Skeletal muscle tissue (tissue), 4 donors: ENCODE measurements around the gene RTN3. TPM values are rescaled to one million over a fixed set of nuclear protein-coding genes. Genes with fewer than 3 reads are reported as not detected.

ENCODE experiments used
- H3K27ac ChIP-seq: one replicate; pipeline ENCODE4 v1.7.0; 2013; ENCODE audit warnings: mild to moderate bottlenecking, low read depth, low read length, inconsistent platforms
- H3K27me3 ChIP-seq, 3 donors: one replicate each; pipeline ENCODE4 v1.7.0; 2013; ENCODE audit warnings: low read length in 3 of 3; ENCODE audit not compliant: control insufficient read depth in 3 of 3, insufficient read depth in 3 of 3
- H3K36me3 ChIP-seq, 3 donors: one replicate each; pipeline ENCODE4 v1.7.0; 2013; ENCODE audit warnings: low read length in 3 of 3; ENCODE audit not compliant: control insufficient read depth in 3 of 3, insufficient read depth in 3 of 3
- H3K4me1 ChIP-seq, 3 donors: one replicate each; pipeline ENCODE4 v1.7.0; 2013; ENCODE audit warnings: low read length in 3 of 3, mild to moderate bottlenecking in 3 of 3; ENCODE audit not compliant: control insufficient read depth in 3 of 3, insufficient read depth in 3 of 3
- H3K4me3 ChIP-seq, 3 donors: one replicate each; pipeline ENCODE4 v1.7.0; 2013; ENCODE audit warnings: low read length in 3 of 3
- H3K9ac ChIP-seq, 3 donors: one replicate each; pipeline ENCODE4 v1.7.0; 2013; ENCODE audit warnings: low read length in 3 of 3, mild to moderate bottlenecking in 3 of 3, moderate library complexity in 2 of 3, low read depth in 1 of 3
- H3K9me3 ChIP-seq, 3 donors: one replicate each; pipeline ENCODE4 v1.7.0; 2013; ENCODE audit warnings: low read length in 3 of 3; ENCODE audit not compliant: control insufficient read depth in 3 of 3
- total RNA-seq: library from RNA; depleted of rRNA; stranded (reverse); fragments of >200 nt; gene quantifications from one replicate; pipeline ENCODE4 v1.2.3, GENCODE V29; 2014
- donor health status: Osteomylitis.

The RTN3 gene
- total RNA-seq, 1 donor from 2014 or later, result 28.7 TPM

DNA sequence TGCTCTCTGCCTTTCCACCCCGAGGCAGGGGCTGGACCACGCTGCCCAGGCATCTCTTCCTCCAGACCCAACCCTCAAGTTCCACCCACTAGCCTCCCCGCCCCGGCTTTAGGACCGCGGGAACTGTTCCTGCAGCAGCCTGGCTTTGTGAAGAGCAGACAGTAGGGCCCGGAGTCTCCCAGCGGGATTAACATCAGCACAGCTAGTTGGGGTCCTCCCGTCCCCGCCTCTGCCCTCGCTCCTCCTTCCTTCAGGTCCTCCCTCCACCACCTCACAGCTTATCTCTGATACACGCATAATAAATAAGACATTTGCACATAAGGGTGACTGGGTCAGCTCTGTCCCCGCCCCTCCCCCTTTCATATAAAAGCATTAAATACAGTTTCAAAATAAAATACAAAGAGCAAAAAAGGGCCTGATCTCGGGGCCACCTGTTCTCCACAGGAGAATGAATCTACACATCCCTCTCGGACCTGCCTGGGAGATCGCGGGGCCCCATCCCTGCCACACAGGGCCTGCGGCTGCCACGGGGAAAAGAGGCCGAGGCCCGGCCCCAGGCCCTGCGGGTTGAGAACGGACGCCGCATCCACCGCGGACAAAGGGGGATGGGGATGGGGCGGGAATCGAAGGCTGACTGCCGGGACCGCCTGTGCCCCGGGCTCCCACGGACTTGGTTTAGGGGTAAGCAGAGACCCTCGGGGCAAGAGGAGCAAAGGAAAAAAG is 80.8 kb downstream of the RTN3 start:
- Histone ChIP-seq H3K27me3 (no peaks in the 10 kb centered on the region), H3K9ac (peak overlapping the region in 2 of 3 donors; percentile 38 to 71), H3K4me1 (peaks cover 8 to 21% (median 11%) of the 10 kb centered on the region in 3 donors), H3K27ac (no peak overlapping the region), H3K9me3 (no peaks in the 10 kb centered on the region), H3K36me3 (peaks cover 7 to 12% (median 10%) of the 10 kb centered on the region in 3 donors), H3K4me3 (peak overlapping the region; percentile 23 to 61 (median 52))

DNA sequence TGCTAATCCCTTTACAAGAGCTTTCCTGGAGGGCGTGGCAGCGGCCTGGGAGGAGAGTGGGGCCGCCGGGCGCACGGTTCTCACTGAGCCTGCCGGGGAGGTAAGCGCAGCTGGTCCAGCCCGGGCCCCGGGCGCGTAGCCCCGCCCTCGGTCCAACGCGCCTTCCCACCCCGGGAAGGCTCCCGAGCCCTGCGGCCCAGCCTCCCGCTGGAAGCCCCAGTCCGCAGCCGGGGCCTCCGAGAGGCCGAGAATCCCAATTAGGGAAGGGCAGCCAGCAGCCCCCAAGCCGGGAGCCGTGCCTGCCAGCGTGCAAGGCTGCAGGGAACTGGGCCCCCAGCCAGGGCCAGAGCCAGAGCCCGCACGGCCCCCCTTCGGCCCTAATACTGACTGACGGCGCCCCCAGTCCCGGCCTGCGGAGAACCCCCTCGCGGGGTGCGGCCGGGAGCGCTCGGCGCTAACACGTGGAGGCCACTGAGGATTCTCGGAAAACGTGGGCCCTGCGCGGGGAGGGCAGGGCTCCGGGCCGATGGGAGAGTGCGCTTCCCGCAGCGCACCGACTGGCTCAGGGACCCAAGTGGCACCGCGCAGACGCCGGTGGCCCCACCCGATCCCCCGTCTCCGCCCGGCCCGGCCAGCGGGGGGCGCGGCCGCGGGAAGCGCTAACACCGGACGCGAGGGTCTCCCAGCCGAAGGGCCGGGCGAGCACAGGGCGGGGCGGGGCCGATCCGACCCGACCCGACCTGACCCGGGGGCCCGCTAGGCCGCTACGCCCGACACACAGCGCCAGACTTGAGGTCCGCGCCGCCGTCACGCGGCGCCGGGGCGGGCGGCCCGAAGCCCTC is 81.6 kb downstream of the RTN3 start:
- Histone ChIP-seq H3K9ac (peak overlapping the region in 2 of 3 donors; percentile 38 to 71), H3K4me1 (peaks cover 13 to 26% (median 17%) of the 10 kb centered on the region in 3 donors), H3K36me3 (peaks cover 3 to 11% (median 8%) of the 10 kb centered on the region in 3 donors), H3K27me3 (no peaks in the 10 kb centered on the region), H3K4me3 (peak overlapping the region; percentile 23 to 61 (median 52)), H3K9me3 (no peaks in the 10 kb centered on the region), H3K27ac (peak overlapping the region; percentile 25)

DNA sequence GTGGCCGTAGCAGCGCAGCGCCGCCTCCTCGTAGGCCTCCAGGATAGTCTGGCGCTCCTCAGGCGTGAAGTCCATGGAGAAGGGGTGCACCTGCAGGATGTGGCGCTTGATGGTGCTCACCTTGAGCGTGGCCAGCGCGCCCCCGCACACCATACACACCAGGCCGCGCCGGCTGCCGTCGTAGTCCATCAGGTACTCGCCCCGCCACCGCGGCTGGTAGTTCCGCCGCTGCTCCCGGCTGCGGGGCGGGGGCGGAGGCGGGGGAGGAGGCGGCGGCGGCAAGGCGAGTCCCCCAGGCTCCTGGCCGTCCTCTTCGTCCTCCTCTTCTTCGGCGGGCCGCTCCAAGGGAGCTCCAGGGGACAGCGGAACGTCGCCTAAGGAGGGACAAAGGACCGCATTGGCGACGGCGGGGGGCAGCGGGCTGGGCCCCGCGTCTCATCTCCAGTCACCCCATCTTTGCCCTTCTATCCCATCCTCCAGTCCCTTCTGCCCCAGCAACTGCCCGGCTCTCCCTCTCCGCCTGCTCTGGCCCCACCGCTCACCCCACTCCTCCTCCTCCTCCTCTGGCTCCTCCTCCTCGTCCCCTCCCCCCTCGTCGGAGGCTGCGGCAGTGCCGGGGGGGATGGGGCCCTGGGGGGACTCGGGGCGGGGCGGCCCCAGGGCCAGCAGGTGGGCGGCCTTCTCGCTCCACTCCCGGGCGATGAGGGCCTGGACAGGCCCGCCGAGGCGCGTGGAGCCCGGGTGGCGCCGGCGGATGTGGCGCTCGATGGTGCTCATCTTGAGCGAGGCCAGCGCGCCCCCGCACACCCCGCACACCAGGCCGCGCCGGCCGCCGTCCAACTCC is 82.4 kb downstream of the RTN3 start:
- H3K4me3 ChIP-seq, result peak overlapping the region in 2 of 3 donors; percentile 29 to 52
- H3K27me3 ChIP-seq, result no peaks in the 10 kb centered on the region
- H3K9ac ChIP-seq, result peak overlapping the region in 1 of 3 donors; percentile 71
- peaks cover 2 to 5% (median 4%) of the 10 kb centered on the region in 3 donors for H3K36me3 ChIP-seq
- peak overlapping the region; percentile 25 for H3K27ac ChIP-seq
- no peaks in the 10 kb centered on the region for H3K9me3 ChIP-seq
- H3K4me1 ChIP-seq, result peaks cover 13 to 26% (median 17%) of the 10 kb centered on the region in 3 donors

DNA sequence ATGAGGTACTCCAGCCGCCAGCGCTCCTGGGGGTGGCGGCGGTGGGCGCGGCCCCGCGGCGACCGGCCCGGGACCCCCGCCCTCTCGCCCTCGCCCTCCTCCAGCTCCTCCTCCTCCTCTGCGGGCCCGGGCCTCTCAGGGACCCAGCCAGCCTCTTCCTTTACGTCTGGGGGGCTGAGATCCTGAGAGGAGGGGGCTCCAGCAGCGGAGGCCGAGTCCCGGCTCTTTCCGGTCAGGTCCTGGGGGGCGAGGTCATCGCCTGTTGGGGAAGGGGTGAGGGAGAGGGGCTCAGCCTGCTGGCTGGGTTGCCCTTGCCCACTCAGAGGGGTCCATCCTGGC is 83.0 kb downstream of the RTN3 start:
- Histone ChIP-seq H3K36me3 (peaks cover 2 to 5% (median 2%) of the 10 kb centered on the region in 3 donors), H3K9ac (no peak overlapping the region), H3K4me1 (peaks cover 13 to 26% (median 17%) of the 10 kb centered on the region in 3 donors), H3K4me3 (no peak overlapping the region), H3K9me3 (no peaks in the 10 kb centered on the region), H3K27ac (no peak overlapping the region), H3K27me3 (no peaks in the 10 kb centered on the region)

DNA sequence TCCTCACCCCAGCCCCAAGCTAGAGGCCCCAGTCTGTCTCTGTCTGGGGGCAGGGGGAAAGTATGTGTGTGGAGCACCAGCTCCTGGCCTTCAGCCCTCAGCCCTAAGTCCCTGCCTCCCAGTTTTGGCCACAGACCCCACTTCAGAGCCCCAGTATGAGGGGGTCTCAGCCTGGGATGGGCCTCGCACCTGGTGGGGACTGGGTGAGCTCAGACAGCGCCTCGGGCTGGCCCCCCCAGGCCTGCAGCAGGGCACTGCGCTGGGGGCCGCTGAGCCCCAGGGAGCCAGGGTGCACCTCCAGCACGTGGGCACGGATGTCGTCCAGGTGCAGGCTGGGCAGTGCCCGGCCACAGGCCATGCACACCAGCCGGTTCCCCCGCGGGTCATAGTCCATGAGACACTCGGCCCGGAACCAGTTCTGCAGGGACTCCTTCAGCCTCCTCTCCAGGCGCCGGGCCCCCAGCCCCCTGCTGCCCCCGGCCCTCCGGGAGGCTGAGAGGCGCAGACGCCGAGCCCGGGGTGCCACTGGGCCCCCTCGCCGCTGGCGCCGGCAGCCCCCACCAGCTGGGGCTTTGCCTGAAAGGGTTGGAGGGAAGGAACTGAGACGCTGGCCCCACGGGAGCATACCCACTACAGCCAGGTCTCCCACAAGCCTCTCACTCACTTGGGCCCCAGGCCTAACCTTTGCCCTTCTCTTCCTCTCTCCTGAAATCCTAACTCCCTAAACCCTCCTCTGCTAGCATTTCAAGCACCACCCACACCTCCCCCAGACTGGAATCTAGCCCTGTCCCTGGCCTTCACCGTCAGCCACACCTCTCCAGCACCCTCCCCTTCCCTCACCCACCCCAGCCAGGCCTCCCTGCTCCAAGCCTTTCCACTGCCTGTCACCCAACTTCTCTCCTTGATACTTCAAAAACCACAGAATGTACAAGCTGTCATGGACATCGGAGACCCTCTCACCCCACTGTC is 83.7 kb downstream of the RTN3 start:
- H3K4me1 ChIP-seq, result peaks cover 13 to 29% (median 21%) of the 10 kb centered on the region in 3 donors
- peak overlapping the region in 1 of 3 donors; percentile 10 for H3K9ac ChIP-seq
- peaks cover 0 to 4% (median under 1%) of the 10 kb centered on the region in 3 donors for H3K36me3 ChIP-seq
- no peaks in the 10 kb centered on the region for H3K9me3 ChIP-seq
- H3K27ac ChIP-seq, result no peak overlapping the region
- H3K27me3 ChIP-seq, result no peaks in the 10 kb centered on the region
- no peak overlapping the region for H3K4me3 ChIP-seq

DNA sequence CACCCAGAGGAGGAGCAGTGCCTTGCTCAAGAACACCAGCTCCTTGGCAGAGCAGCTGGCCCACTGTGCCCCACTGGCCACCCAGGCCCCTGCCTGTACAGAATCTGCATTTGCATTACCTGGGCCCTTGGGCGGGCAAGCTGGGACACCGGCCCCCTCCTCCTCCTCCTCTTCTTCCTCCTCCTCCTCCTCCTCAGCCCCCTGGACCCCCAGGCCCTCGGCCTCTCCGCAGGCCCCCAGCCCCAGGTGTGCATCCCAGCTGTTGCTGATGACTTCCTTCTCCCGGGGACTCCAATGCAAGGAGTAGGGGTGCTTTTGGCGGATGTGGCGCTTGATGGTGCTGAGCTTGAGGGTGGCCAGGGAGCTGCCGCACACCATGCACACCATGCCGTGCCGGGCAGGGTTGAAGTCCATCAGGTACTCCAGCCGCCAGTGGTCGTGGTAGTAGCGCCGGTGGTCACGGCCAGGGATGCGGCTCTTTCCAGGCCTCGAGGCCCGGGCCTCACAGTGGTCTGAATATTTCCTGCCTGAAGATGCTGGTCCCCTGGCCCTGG is 84.5 kb downstream of the RTN3 start:
- Histone ChIP-seq H3K27me3 (no peaks in the 10 kb centered on the region), H3K27ac (no peak overlapping the region), H3K9me3 (no peaks in the 10 kb centered on the region), H3K4me1 (peaks cover 13 to 31% (median 22%) of the 10 kb centered on the region in 3 donors), H3K9ac (no peak overlapping the region), H3K4me3 (no peak overlapping the region), H3K36me3 (no peaks in the 10 kb centered on the region)

DNA sequence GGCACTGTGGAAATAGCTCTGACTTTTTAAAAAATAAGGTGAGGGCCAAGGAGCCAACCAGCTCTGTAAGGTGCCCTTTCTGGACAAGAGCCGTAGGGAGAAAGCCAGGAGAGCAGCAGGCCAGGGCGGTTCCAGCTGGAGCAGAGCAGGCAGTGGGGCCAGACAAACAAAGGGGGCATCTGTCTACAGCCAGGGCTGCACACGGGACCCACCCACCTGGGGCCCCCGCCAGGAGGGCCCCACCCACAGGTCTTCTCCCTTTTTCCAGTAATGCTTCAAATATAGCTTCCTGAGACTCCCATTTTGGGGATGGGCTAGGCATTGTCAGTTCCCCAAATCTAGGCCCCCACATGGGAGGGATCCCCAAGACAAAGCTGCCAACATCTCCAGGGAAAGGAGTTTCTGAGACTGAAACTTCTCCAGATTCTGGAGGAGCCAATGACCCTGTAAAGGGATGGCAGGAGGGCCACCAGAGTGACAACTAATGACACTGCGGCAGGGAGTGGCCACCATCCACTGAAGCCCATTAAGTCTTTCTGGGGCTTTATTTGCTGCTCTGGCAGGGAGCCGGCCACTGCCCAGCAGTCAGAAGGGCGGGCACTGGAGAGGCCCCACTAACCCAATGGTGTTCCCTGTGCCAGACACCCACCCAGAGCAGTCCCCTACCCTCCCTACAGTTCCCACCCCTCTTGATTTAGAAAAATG is 85.4 kb downstream of the RTN3 start:
- peak overlapping the region in 2 of 3 donors; percentile 83 to 84 for H3K9ac ChIP-seq
- H3K27ac ChIP-seq, result peak overlapping the region; percentile 75

DNA sequence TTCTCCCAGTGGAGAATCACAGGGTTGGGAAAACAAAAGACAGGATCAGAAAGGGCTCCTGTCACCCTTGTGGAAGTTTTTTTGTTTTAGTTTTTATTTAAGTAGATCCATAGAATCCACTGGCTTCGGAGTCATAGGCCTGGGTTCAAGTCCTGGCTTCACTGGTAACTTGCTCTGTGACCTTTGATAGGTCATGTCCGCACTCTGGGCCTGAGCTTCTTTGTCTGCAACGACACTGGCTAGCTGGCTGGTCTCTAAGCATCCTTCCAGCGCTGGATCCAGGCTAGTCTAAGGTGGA is 85.9 kb downstream of the RTN3 start:
- Histone ChIP-seq H3K4me3 (peak overlapping the region; percentile 73 to 82 (median 77)), H3K27ac (peak overlapping the region; percentile 75), H3K9me3 (no peaks in the 10 kb centered on the region), H3K4me1 (peaks cover 13 to 25% (median 18%) of the 10 kb centered on the region in 3 donors), H3K27me3 (no peaks in the 10 kb centered on the region), H3K9ac (peak overlapping the region; percentile 74 to 84 (median 83)), H3K36me3 (no peaks in the 10 kb centered on the region)

More for the DNA sequence above, 85.4 kb downstream of the RTN3 start:
- Histone ChIP-seq H3K9me3 (no peaks in the 10 kb centered on the region), H3K27me3 (no peaks in the 10 kb centered on the region), H3K4me3 (peak overlapping the region in 1 of 3 donors; percentile 82), H3K4me1 (peaks cover 13 to 30% (median 22%) of the 10 kb centered on the region in 3 donors), H3K36me3 (no peaks in the 10 kb centered on the region)
